GDM1 (cell line): ENCODE measurements around the gene SNX5.
A peak's percentile ranks its signal among the peaks of the same experiment; 100 is the strongest.

Experiments used
- DNase-seq: peaks from one replicate; lab custom pipeline; 2025; lab: John Stamatoyannopoulos, UW

SNX5 gene

DNA sequence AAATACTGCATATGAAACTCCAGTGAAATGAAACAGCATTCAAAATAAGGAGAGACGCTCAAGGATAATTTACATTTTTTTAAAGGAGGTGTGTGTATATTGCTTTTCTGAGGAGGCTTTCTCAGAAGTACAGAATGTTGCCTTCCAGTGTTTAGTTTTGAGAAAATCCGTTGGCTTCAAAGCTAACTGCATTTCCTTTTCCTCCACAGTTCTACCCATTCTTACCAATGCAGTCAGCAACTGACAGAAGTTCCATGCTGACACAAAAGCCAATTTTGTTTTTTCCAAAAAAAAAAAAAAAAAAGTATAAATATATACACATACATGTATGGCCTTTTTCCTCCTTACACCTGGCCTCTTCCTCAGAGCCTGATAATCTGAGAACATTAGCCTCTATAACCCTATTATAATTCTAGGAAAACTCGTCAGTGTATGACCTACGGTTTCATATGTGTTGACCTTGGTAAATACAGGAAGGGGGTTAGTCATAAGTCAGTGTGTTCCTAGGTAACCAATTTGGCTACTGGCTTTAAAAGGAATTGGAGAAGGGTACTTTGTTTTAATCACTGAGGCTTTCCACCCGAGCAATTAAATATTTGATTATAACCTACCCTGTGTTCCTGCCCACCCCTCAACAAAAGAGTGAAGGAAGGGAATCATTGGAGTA, 24.4 kb upstream of the SNX5 start:
- no peak for DNase-seq

DNA sequence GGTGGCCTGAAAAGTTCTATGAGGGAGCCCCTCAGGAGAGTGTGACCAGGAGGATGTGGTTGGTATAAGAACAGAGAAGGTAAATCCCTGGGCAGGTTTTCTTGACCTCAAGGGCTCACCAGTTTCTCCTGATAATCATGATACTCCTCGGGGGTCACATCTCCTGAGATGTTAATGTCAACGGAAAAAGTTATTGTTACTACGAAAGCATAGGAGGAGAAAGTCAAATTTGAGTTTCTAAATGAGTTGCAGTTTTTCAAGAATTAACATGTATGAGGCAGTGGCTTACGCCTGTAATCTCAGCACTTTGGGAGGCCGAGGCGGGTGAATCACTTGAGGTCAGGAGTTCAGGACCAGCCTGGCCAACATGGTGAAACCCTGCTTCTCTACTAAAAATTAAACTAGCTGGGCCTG, 23.6 kb upstream of the SNX5 start:
- no peak for DNase-seq

GRCh38 chr20:17990278-17990972, 21.8 kb upstream of the SNX5 start:
- no peak for DNase-seq

DNA sequence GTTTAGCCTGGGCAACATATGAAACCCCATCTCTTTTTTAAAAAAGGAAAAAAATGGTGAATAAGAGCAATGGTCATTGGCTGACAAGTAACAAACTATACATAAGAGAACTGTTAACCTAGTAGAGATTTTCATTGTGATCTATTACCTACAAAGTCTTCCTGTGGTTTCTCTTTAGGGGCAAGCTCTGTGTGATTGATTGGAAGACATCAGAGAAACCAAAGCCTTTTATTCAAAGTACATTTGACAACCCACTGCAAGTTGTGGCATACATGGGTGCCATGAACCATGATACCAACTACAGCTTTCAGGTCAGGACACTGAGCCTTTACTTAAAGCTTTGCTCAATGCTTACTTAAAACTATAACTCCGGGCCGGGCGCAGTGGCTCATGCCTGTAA, 19.4 kb upstream of the SNX5 start:
- no peak for DNase-seq

DNA sequence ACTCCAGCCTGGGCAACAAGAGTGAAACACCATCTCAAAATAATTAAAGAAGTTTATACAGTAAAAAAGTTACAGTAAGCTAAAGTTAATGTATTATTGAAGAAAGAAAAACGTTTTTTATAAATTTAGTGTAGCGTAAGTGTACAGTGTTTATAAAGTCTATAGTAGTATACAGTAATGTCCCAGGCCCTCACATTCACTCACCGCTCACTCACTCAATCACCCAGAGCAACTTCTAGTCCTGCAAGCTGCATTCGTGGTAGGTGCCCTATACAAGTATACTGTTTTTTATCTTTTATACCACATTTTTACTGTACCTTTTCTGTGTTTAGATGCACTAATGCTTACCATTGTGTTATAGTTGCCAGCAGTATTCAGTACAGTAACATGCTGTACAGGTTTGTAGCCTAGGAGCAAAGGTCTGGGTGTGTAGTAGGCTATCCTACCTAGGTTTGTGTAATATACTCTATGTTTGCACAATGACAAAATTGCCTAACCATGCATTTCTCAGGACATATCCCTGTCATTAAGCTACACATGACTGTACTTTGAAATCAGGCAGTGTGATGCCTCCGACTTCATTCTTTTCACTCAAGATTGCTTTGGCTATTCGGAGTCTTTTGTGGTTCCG, 16.9 kb upstream of the SNX5 start:
- DNase-seq, result no peak

DNA sequence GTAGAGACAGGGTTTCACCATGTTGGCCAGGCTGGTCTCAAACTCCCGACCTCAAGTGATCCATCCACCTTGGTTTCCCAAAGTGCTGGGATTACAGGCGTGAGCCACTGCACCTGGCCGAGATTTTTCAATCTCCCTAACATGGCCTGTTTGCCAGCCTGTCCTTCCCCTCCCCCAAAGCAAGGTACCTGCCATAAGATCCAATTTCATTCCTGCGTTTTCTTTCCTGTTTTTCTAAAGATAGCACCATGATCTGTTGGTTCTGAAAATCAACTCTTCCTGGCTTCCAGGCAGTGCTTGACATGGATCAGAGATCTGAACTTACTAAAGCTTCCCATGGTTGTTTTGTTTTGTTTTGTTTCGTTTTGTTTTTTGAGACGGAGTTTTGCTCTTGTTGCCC, 7.7 kb upstream of the SNX5 start:
- no peak for DNase-seq

DNA sequence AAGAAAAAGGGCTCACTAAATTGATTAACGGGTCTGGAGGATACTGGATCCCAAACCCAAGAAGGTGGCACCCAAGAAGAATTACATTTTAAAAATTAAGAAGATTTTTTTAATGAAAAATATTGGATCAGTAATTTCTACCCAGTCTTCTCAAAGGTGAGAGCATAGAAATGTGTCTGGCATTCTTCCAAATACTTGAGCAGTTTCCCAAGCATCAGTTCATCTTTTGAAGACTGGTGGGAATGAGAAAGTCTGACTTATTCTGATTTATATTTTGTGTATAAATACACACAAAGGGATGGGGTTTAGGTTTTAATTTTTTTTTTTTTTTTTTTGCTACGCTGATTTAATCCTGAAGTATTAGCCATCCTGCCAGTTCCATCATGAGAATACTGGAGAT, 3.5 kb upstream of the SNX5 start:
- DNase-seq, result no peak

- DNase-seq, result no peak
These were observed 2.9 kb upstream of the SNX5 start for GRCh38 chr20:17971300-17972013.

- peak; percentile 66 for DNase-seq
These were observed 1.4 kb upstream of the SNX5 start for GRCh38 chr20:17969884-17970409.

- DNase-seq, result peak; percentile 31
These were observed 787 bp upstream of the SNX5 start for GRCh38 chr20:17969278-17969883.

- no peak for DNase-seq
These were observed 851 bp downstream of the SNX5 start for GRCh38 chr20:17967521-17968365.

GRCh38 chr20:17966432-17967310, 1.9 kb downstream of the SNX5 start:
- no peak for DNase-seq

DNA sequence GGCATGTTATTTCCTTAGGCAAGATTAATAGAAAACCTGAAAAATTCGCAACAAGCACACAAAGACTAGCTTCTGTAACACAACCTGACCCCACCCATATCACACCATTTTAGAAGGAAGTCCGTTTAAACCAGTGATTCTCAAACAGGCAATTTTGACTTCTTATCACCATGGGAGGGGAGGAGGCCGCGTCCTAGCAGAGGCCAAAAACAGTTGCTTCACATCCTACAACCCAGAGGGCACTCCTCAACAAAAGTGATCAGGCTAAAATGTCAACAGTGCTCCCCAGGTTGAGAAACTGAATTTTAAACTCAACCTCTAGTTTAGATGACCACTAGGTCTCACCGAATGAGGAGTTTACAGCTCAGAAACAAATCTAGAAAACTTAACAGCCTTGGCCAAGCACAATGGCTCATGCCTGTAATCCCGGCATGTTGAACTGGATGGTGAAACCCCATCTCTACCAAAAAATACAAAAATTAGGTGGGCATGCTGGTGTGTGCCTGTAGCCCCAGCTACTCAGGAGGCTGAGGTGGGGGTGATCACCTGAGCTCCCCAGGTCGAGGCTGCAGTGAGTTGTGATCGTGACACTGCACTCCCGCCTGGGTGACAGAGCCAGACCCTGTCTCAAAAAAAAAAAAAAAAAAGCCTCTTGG, 3.4 kb downstream of the SNX5 start:
- no peak for DNase-seq

DNA sequence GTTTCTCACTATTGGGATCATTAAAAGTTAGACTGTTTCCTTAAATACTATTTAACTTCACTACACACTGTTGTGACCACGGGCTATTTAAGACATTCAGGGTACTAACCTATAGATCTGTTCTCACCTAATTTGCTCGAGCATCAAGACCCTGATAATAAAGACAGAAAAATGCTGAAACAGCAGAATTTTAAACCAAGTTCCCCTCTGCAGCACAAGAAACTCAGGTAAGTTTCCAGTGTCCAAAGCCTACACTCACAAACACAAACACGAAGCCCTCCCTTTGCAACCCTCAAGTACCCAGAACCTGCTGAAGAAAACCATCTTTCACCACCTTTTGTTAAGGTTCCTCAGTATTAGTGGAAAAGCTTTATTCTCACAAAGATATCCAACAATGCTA, 4.0 kb downstream of the SNX5 start:
- no peak for DNase-seq

- DNase-seq, result no peak
These were observed 4.5 kb downstream of the SNX5 start for GRCh38 chr20:17964073-17964472.

GRCh38 chr20:17963114-17963897, 5.3 kb downstream of the SNX5 start:
- DNase-seq, result no peak

GRCh38 chr20:17961587-17961940, 7.0 kb downstream of the SNX5 start:
- no peak for DNase-seq

- no peak for DNase-seq
These were observed 7.5 kb downstream of the SNX5 start for GRCh38 chr20:17960927-17961586.
